Parathyroid adenoma (tissue), 2 donors: ENCODE measurements around the gene TSNAX.

Experiments used
- H2AFZ ChIP-seq: fragments of 300-600 bp; sonication (generic); one replicate; pipeline ENCODE4 v1.7.0; 2017; ENCODE audit warnings: antibody characterized with exemption, mild to moderate bottlenecking
- H3K27ac ChIP-seq: fragments of 300-600 bp; sonication (generic); one replicate; pipeline ENCODE4 v1.7.0; 2017
- H3K27me3 ChIP-seq: fragments of 300-600 bp; sonication (generic); one replicate; pipeline ENCODE4 v1.7.0; 2017; ENCODE audit warnings: low read length; ENCODE audit not compliant: control insufficient read depth, insufficient read depth
- H3K36me3 ChIP-seq: fragments of 300-600 bp; sonication (generic); one replicate; pipeline ENCODE4 v1.7.0; 2017; ENCODE audit warnings: low read length; ENCODE audit not compliant: control insufficient read depth, insufficient read depth
- H3K4me1 ChIP-seq: fragments of 300-600 bp; sonication (generic); one replicate; pipeline ENCODE4 v1.7.0; 2017; ENCODE audit warnings: control low read depth
- H3K4me2 ChIP-seq: fragments of 300-600 bp; sonication (generic); one replicate; pipeline ENCODE4 v1.7.0; 2017; ENCODE audit warnings: low read length
- H3K4me3 ChIP-seq: fragments of 300-600 bp; sonication (generic); one replicate; pipeline ENCODE4 v1.7.0; 2017; ENCODE audit warnings: low read depth, low read length
- H3K79me2 ChIP-seq: fragments of 300-600 bp; sonication (generic); one replicate; pipeline ENCODE4 v1.7.0; 2017; ENCODE audit warnings: control low read depth
- H3K9ac ChIP-seq: fragments of 300-600 bp; sonication (generic); one replicate; pipeline ENCODE4 v1.7.0; 2017; ENCODE audit warnings: mild to moderate bottlenecking
- H3K9me3 ChIP-seq: fragments of 300-600 bp; sonication (generic); one replicate; pipeline ENCODE4 v1.7.0; 2017; ENCODE audit warnings: low read length; ENCODE audit not compliant: control insufficient read depth
- TF ChIP-seq, protein P1 (sequence below): fragments of 300-600 bp; sonication (generic); IDR thresholded peaks from one replicate; pipeline ENCODE4 v1.7.0; 2017; ENCODE audit warnings: antibody characterized with exemption, mild to moderate bottlenecking
- donor health status: primary hyperparathyroidism.

The TSNAX gene

DNA sequence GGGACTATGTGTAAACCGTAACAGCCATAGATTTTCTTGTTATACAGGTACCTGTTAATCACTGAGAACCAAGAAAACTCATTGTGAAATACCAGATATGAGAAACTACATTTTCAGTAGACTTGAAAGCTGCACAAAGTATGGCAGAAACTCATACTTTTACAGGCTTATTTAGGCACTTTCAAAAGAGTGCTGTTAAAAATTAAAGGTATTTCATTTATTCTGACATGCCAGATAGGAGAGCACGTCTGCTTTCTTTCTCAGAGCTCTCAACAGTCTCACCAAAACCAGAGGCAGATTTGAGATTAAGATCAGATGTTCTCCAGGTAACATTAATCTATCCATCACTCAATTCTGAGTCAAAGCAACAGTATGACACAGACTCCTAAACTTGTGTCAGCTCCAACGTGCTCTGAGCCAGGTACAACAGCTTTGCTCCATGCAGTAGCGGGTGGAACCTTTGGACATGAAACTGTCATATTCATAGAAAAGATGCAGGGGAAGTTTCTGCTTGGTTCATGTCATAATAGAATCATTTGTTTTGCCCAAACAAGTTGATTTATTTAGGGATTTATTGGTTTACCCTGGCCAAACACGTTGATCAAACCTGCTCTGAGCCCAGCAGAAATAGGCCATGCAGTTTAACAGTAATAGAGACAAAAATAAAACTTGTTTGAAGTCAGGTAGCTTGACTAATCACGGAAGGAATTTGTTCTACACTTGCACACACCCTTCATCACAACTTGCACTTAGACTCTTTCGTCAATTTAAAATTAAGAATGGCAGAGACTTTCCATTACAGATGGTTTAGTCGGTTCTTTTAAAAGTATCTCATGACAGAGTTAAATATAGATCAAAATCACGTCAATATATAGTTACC, 20.8 kb upstream of the TSNAX start:
- TF ChIP-seq, protein P1, sequence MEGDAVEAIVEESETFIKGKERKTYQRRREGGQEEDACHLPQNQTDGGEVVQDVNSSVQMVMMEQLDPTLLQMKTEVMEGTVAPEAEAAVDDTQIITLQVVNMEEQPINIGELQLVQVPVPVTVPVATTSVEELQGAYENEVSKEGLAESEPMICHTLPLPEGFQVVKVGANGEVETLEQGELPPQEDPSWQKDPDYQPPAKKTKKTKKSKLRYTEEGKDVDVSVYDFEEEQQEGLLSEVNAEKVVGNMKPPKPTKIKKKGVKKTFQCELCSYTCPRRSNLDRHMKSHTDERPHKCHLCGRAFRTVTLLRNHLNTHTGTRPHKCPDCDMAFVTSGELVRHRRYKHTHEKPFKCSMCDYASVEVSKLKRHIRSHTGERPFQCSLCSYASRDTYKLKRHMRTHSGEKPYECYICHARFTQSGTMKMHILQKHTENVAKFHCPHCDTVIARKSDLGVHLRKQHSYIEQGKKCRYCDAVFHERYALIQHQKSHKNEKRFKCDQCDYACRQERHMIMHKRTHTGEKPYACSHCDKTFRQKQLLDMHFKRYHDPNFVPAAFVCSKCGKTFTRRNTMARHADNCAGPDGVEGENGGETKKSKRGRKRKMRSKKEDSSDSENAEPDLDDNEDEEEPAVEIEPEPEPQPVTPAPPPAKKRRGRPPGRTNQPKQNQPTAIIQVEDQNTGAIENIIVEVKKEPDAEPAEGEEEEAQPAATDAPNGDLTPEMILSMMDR, result no peak

DNA sequence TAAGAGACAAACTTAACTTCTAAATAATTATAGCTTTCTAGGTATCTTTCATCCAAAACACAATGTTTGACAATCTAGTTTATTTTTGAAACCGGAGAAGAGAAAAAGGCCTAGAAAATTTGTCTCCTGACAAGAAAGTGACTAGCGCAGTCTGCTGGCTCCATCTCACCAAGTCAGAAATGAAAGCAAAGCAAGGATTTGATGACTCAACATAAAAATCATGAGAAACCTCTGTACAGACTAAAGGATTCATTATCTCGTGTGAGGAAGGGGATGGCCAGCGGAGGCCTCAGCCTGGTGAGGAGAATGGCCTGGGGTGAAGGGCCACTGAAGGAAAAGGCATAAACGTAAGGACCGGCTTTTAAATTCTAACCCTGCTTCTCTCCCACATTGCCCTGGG, 20.0 kb upstream of the TSNAX start:
- Histone ChIP-seq H3K27me3 (no peaks in the 10 kb centered on the region), H3K9ac (no peak overlapping the region), H3K9me3 (no peaks in the 10 kb centered on the region), H2AFZ (no peak overlapping the region), H3K36me3 (no peaks in the 10 kb centered on the region), H3K4me3 (no peak overlapping the region), H3K27ac (no peak overlapping the region), H3K4me1 (no peaks in the 10 kb centered on the region), H3K79me2 (no peaks in the 10 kb centered on the region), H3K4me2 (no peak overlapping the region)
- TF ChIP-seq, protein P1, result no peak

More for the DNA sequence above, 20.8 kb upstream of the TSNAX start:
- Histone ChIP-seq H3K4me2 (no peak overlapping the region), H3K9me3 (no peaks in the 10 kb centered on the region), H3K4me3 (no peak overlapping the region), H3K79me2 (no peaks in the 10 kb centered on the region), H3K4me1 (no peaks in the 10 kb centered on the region), H3K27me3 (no peaks in the 10 kb centered on the region), H3K36me3 (no peaks in the 10 kb centered on the region), H3K9ac (no peak overlapping the region), H2AFZ (no peak overlapping the region), H3K27ac (no peak overlapping the region)

DNA sequence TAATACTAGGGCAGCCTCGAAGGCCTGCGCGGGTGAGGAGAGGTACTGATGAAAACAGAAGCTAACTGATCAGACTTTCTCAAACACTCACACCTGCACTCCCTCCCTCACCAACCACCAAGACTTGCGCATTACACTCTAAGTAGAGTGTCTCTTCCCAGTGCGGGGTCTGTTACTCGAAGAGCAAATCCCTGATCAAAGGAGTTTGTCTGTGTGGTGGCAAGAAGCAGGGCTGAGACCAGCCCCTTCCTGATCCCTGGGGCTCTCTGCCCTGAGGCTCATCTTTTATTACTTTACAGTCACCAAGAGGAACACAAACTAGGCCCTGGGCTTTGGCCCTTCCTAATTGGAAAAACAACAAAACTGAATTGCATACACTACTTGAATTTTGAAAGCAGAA, 19.5 kb upstream of the TSNAX start:
- Histone ChIP-seq H3K36me3 (no peaks in the 10 kb centered on the region), H3K27me3 (no peaks in the 10 kb centered on the region), H3K4me3 (no peak overlapping the region), H3K9ac (no peak overlapping the region), H3K4me1 (no peaks in the 10 kb centered on the region), H2AFZ (no peak overlapping the region), H3K4me2 (no peak overlapping the region), H3K79me2 (no peaks in the 10 kb centered on the region), H3K9me3 (no peaks in the 10 kb centered on the region), H3K27ac (no peak overlapping the region)
- TF ChIP-seq, protein P1, result no peak

DNA sequence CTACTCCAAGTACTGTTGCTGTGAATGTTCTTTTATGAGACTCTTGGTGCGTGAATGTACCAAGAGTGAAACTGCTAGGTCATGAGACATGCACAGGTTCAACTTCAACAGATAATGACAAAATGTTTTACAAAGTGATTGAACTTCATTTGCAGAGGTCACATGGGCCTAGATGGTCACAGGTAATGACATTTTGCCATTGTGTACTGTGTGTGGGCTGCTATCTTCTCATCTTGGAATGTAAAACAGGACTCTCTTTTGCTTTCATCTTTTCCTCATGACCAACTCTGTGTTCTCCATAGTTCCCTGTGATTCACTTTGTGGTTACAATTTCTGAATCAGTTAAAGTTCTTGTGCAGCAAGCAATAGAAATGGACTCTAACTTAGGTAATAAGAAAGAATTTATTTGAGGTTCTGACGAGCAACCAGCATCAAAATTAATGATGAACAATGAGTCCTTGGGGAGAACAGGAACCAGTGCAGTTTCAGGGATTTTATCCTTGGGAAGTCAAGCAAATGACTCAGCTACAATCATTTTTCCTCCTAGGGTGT, 16.2 kb upstream of the TSNAX start:
- no peak overlapping the region for H2AFZ ChIP-seq
- no peak overlapping the region for H3K9ac ChIP-seq
- H3K9me3 ChIP-seq, result no peaks in the 10 kb centered on the region
- no peaks in the 10 kb centered on the region for H3K36me3 ChIP-seq
- no peaks in the 10 kb centered on the region for H3K4me1 ChIP-seq
- no peak overlapping the region for H3K27ac ChIP-seq
- no peak overlapping the region for H3K4me3 ChIP-seq
- TF ChIP-seq, protein P1, result no peak
- no peaks in the 10 kb centered on the region for H3K79me2 ChIP-seq
- H3K27me3 ChIP-seq, result no peaks in the 10 kb centered on the region
- peak overlapping the region; percentile 19 for H3K4me2 ChIP-seq
